Testis (tissue), 3 donors: ENCODE measurements around the gene STOML3. TPM values are rescaled to one million over a fixed set of nuclear protein-coding genes. Genes with fewer than 3 reads are reported as not detected.
A peak's percentile ranks its signal among the peaks of the same experiment; 100 is the strongest.

ENCODE experiments used
- DNase-seq: peaks from one replicate; pipeline ENCODE4 v3.0.0-alpha.2; 2019
- H3K27ac ChIP-seq, 2 donors: fragments of 200-600 bp; sonication (generic); one replicate each; pipeline ENCODE4 v1.5.1; 2019
- H3K27me3 ChIP-seq: fragments of 200-600 bp; sonication (generic); one replicate; pipeline ENCODE4 v1.5.1; 2019
- H3K36me3 ChIP-seq: fragments of 200-600 bp; sonication (generic); one replicate; pipeline ENCODE4 v1.5.1; 2017; ENCODE audit warnings: low read depth; ENCODE audit errors: missing control alignments
- H3K4me1 ChIP-seq: fragments of 200-600 bp; sonication (generic); one replicate; pipeline ENCODE4 v1.5.1; 2019
- H3K4me3 ChIP-seq, 2 donors: fragments of 200-600 bp; sonication (generic); one replicate each; pipeline ENCODE4 v1.5.1; 2017 to 2019
- H3K9me3 ChIP-seq: fragments of 200-600 bp; sonication (generic); one replicate; pipeline ENCODE4 v1.5.1; 2017
- CTCF ChIP-seq, 3 experiments: fragments of 450-650 bp in 2 of 3; fragments of 200-600 bp in 1 of 3; sonication (generic) in 1 of 3; IDR thresholded peaks; one replicate each; pipeline ENCODE4 v1.5.1; 2016 to 2019; ENCODE audit warnings: antibody characterized with exemption in 3 of 3, mild to moderate bottlenecking in 2 of 3, moderate library complexity in 1 of 3
- POLR2A ChIP-seq: fragments of 450-650 bp; IDR thresholded peaks from one replicate; pipeline ENCODE4 v1.6.1; 2017; ENCODE audit warnings: antibody characterized with exemption, mild to moderate bottlenecking, moderate library complexity
- WGBS, 2 donors: methylation state at CpG; one replicate each; pipeline ENCODE4 v1.1.5; 2018; 5-methylcytosine and 5-hydroxymethylcytosine counted together
- intact Hi-C: fragments of 100-400 bp; cut with DNase I; formaldehyde crosslinking; loops from one replicate; pipeline ENCODE4 v1.15.1; 2023; ENCODE audit warnings: low total_unique reads
- polyA plus RNA-seq: library from polyadenylated mRNA; stranded (reverse); fragments of 350-450 nt; fragmentation: Illumina TruSeq; extraction: RNeasy Lipid Tissue Mini Kit (QIAGEN cat#74804); gene quantifications from one replicate; pipeline ENCODE4 v1.2.3, GENCODE V29; 2014; ENCODE audit warnings: low read depth, low replicate concordance; ENCODE audit not compliant: insufficient read depth
- total RNA-seq, 2 donors: library from RNA; depleted of rRNA; stranded (reverse); fragments of >200 nt; gene quantifications; one replicate each; pipeline ENCODE4 v1.2.3, GENCODE V29; 2016

The STOML3 gene
- total and polyA plus RNA-seq, 3 donors from 2014 or later: 0.12 to 0.91 TPM; not detected in 1

DNA sequence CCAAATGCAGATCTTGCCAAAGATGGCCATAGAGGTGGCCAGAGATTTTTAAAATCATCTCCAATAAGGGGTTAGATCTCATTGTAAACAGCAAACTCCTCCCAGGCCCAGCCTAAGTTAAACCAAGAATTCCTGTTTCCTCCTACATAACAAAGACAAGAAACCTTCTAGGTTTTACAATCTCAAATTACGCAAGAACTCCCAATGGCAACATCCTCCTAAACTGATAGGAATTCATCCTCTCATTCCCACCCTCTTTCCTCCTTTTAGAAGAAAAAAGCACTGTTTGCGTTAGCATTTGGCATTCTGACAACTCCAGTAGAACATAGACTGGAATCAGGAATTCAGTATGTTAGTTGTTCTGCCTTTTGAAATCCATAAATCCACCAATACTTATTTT is 32.7 kb upstream of the STOML3 start:
- TF ChIP-seq CTCF (IDR thresholded peaks at IDR 0.05): no peak
- H3K27ac ChIP-seq: no peak overlapping the region
- 63 to 67% methylated on average over 2 of the region's 2 CpGs for WGBS, 2 donors
- DNase-seq: no peak
- no peaks in the 10 kb centered on the region for H3K4me1 ChIP-seq
- H3K27me3 ChIP-seq: no peaks in the 10 kb centered on the region
- H3K9me3 ChIP-seq: no peaks in the 10 kb centered on the region
- intact Hi-C loops: no loop called here
- H3K4me3 ChIP-seq: no peak overlapping the region
- H3K36me3 ChIP-seq: no peaks in the 10 kb centered on the region

DNA sequence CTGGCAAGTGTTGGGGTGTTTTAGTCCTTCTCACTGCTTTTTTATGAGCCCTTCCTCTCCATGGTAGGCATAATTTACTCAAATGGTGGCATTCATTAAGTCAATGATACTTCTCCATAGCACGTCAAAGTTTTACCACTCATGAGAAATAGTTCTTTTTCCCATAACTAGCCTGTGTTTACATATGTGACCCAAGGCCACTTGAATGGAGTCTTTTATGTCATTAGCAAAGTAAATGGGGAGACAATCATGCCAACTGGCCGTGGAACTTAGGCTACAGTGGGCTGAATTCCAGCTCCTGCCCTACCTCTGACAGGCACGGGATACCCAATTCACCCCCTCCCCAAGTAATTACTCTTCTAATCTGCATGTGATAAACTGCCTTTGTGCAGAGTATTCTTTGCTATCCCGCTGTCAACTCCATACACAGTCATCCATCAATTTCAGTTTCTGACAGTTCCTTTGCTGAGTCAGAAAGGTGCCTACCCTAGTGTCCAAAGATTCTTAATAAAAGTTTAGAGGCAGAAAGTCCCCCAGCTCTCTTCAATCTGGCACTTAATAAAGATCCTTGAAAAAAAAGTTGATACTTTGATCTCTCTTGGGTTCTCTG is 30.3 kb upstream of the STOML3 start:
- Histone ChIP-seq H3K27ac (no peak overlapping the region), H3K36me3 (no peaks in the 10 kb centered on the region), H3K4me1 (no peaks in the 10 kb centered on the region), H3K9me3 (no peaks in the 10 kb centered on the region), H3K27me3 (no peaks in the 10 kb centered on the region), H3K4me3 (no peak overlapping the region)
- WGBS, 2 donors: 87 to 89% methylated on average over 4 of the region's 4 CpGs
- TF ChIP-seq POLR2A: no peak
- TF ChIP-seq CTCF (IDR thresholded peaks at IDR 0.05): no peak
- DNase-seq: no peak
- intact Hi-C loops: no loop called here

- Histone ChIP-seq H3K9me3 (no peaks in the 10 kb centered on the region), H3K36me3 (no peaks in the 10 kb centered on the region), H3K27me3 (no peaks in the 10 kb centered on the region), H3K27ac (no peak overlapping the region), H3K4me3 (no peak overlapping the region), H3K4me1 (no peaks in the 10 kb centered on the region)
- intact Hi-C loops: no loop called here
- 35 to 40% methylated on average over 2 of the region's 2 CpGs for WGBS, 2 donors
- DNase-seq: peak; percentile 33
- TF ChIP-seq POLR2A (no peak), CTCF (IDR thresholded peaks at IDR 0.05) (peak in 2 of 3 experiments; percentile 20 to 49)
Observed at GRCh38 chr13:39016787-39017186, 26.2 kb upstream of the STOML3 start.

GRCh38 chr13:39016087-39016486 is 25.5 kb upstream of the STOML3 start:
- no peaks in the 10 kb centered on the region for H3K36me3 ChIP-seq
- no peaks in the 10 kb centered on the region for H3K9me3 ChIP-seq
- no peak overlapping the region for H3K27ac ChIP-seq
- H3K4me1 ChIP-seq: no peaks in the 10 kb centered on the region
- H3K27me3 ChIP-seq: no peaks in the 10 kb centered on the region
- intact Hi-C loops: no loop called here
- WGBS, 2 donors: 88% methylated on average over 1 of the region's 1 CpG
- no peak for TF ChIP-seq CTCF (IDR thresholded peaks at IDR 0.05)
- TF ChIP-seq POLR2A: no peak
- no peak overlapping the region for H3K4me3 ChIP-seq
- no peak for DNase-seq

- no peaks in the 10 kb centered on the region for H3K36me3 ChIP-seq
- intact Hi-C loops: no loop called here
- DNase-seq: no peak
- H3K9me3 ChIP-seq: no peaks in the 10 kb centered on the region
- no peak overlapping the region for H3K4me3 ChIP-seq
- 80 to 87% methylated on average over 5 of the region's 5 CpGs for WGBS, 2 donors
- no peak overlapping the region for H3K27ac ChIP-seq
- TF ChIP-seq CTCF (IDR thresholded peaks at IDR 0.05) (no peak), POLR2A (no peak)
- no peaks in the 10 kb centered on the region for H3K4me1 ChIP-seq
- no peaks in the 10 kb centered on the region for H3K27me3 ChIP-seq
Observed at GRCh38 chr13:39013462-39013861, 22.8 kb upstream of the STOML3 start.
